Stimulated activated CD8-positive, alpha-beta memory T cell treated with anti-CD3 and anti-CD28 coated beads, Interleukin-15, amount 100 ng/mL, for 1 hour (primary cell): ENCODE measurements around the gene UBA1.

Experiments
- DNase-seq: peaks from one replicate; pipeline ENCODE4 v3.0.0-alpha.2; 2020; ENCODE audit warnings: low read depth

The UBA1 gene

DNA sequence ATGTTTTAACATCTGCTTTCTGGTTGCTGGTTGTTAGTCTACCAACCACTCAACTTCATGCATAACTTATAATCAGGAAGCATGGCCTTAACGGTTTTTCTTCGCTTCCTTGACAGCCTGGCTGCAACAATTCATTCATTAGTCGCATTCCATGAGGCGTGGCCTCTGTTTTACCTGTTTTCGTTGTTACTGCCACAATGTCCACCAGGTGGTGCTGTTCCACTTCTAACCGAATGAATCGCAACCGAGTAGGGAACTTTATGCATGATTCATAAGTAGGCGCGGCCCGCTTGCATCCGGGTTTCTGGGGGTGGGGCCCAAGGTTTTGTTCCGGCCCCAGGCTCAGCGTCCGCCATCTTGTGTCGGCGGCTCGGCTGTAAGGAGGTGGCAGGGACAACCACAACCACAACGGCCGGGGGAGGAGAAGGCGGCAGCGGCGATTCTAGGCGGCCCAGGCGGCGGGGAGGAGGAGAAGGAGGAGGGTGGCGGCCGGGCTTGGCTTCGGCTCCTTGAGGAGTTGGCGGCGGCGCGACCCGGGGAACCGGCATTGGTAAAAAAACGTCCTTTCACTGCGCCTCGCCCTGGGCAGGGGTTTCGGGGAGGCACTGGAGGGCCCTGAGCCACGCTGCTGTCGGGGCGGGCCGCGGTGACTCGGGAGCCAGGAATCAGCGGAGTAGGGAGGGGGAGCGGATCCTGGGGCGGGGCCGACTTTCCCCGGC, at the start of gene UBA1:
TSS of gene UBA1 (plus strand) at position 355 of the 719 bp plus-strand sequence. CDS start 4,974 bp downstream, outside the sequence.
- peak; percentile 84 for DNase-seq

DNA sequence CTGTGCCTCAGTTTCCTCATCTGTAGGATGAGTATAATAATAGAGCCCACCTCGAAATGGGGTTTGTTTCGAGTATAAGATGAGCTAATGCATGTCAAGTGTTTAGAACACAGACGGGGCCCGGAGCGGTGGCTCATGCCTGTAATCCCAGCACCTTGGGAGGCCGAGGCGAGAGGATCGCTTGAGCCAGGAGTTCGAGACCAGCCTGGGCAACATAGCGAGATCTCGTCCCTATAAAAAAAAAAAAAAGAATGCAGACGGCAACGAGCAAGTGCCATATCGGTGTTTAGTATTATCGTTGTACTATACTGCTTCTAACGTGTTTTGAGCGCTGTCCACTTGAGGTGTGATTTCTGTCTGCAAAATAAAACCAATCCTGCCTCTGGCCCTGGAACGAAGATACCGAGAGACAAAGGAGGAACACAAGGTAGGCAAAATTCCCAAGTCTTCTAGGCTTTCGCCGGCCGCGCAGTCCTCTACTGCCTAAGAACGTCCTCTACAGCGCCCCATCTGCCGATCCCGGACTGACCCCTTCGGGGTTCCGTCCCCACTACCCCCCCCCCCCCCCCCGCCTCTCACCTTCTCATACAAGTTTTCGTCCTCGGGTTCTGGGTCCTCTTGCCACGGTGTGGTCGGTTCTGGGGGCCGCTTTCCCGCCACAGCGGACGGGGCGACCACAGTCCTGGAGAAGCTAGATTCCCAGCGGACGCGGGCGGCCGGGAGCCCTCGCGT, 49.6 kb upstream of the UBA1 start:
- no peak for DNase-seq

DNA sequence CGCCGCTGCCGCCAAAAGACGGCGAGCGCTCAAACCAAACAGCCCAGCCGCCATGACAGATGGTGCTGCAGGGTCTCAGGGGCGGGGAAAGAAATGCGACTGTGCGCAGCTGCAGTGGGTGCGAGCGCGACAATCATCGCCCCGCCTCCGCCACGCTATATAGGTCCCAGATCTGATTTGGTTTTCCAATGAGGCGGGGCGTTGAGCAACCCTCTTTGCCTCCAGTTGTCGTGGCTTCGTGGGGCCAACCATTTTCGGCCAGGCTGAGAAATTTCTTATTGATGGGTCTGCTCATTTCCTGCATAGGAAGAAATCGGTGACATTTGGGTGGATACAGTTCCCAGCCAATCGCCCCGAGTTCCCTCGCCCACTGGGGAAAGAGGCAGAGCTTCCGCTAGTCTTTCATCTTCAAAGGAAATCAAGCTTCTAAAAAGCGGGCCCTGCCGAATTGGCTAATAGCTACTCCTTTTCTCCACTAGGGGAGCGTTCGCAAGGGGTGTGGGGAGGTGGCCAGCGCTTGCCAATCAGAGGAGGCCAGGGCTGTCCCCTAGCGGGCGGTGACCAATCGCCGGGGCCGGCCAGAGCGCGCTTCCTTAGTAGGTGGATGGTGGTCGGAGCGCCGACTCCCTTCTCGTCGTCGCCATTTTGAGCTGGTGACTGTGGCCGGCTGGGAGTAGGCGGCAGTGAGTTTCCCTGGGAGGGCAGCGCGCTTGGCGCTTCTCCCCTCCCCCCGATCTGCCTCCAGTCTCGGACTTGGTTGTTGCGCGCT, 48.8 kb upstream of the UBA1 start, which contains the start of the genes NDUFB11 and RBM10:
TSS of gene NDUFB11 (minus strand) at position 77 of the 769 bp plus-strand sequence. CDS start at position 54, 23 bp downstream.
TSS of gene RBM10 (plus strand) at position 596 of the 769 bp plus-strand sequence. CDS start 2,261 bp downstream, outside the sequence.
- peak; percentile 63 for DNase-seq

DNA sequence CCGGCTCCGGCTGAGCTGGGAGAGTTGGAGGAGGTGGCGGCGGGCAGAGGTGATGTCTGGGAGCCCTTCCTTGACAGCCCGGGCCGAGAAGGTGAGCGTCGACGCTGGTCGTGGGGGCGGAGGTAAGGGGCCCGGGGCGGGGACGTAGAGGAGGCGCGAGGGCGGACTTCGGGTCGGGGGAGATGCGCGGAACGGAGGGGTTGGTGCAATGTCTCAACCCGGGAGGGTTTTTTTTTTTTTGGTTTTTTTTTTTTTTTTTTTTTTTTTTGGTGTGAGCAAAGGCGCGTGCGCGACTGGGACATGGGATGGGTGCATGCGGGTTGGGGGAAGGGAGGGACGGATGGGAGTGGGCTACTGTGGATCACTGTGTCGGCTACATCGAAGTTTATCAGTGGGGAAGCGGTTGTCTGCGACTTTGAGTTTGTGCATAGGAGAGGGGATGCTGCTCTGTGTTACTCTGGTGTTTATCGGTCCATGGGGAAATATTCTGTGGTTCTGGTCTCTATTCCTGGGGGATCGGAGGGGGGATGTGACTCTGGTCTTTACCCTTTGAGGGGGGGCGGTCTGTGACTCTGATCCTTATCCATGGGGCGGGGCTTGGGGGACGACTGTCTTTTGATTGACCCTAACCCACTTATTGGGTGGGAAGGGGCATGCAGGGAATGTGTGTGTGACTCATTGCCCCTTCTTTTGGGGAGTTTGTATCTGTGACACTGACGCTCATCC, 48.1 kb upstream of the UBA1 start:
- no peak for DNase-seq

DNA sequence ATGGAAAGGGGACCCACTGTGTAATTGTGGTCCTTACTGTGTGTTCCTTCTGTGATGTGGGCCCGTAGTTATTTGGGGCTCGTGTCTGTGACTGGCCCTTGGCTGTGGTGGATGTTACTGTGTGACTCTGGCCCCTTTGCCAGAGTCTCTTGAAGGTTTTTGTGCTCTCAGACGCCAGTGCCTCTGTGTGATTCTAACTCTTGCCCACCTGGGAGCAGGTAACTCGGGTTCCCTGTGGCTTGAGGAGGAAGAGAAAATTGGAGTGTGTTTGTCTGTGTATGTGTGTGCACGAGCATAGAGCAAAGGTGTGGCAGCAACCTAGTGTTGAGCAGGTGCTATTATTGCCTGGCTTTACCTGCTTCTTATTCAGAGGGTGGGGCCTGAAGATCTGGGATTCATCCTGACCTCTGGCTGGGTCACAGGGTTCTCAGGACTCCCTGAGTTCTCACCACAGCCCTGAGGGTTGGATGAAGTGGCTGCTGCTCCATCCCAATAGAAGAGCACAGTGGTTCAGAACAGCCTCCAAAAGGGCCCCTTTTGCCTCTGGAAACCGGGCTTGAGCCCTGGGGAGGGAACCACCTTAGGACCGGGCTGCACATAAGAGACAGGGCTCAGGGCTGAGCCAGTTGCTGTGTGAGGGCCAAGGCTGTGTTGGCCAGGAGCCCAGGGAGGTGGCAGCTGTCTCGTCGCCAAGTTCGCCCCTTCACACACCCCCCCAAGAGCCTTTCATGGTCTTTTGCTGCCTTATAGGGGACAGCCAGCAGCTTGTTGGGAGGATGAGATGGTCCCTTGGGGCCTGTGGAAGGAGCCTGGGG, 47.3 kb upstream of the UBA1 start:
- no peak for DNase-seq

DNA sequence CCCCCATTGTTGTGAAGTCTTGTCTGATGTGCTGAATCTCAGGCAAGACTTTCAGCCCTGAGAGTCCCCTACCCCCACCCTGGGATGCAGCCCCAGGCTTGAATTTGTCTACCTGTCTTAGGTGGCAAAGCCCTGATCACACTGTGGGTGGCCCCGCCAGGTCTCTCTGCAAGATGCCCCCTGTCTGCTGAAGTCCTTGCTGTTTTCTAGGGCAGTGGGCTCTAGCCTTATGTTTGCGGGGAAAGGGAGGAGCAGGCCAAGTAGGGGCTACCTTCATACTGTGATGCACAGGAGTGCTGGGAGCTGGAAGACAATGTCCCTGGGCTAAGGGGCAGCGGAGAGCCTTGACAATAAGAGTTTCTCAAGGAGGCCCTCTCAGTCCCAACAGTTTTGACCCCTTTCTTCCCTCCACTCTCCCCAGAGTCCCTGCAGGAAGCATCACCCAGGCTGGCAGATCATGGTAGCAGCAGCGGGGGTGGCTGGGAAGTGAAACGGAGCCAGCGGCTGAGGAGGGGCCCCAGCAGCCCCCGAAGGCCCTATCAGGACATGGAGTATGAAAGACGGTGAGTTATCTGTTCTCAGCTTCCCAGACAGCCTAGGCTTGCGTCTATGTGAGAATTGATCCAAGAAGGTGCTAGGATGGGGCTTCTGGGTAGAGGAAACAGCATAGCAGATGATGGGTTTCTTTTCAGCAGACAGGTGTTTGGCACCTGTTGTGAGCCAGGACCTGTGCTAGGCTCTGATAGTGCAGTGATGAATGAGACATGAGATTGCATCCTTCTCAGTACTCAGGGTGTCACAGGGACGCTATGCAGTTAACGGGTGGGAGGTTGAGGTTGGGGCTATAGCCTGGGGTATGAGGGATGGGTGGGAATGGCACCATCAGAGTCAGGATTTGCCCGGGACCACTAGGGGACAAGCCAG, 46.4 kb upstream of the UBA1 start:
- no peak for DNase-seq

DNA sequence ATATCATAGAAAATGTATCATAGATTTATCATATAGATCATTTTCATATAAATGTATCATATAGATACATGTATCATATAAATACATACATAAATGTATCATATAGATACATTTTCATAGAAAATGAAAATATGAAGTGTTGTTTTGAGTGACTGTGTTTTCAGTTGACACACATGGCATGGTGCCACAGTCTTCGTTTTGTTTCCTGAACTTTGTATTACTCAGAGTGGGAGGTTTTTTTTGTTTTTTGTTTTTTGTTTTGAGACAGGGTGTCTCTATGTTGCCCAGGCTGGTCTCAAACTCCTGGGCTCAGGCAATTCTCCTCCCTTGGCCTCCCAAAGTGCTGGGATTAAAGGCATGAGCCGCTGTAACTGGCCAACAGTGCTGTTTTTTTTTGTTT, 44.7 kb upstream of the UBA1 start:
- DNase-seq: no peak

DNA sequence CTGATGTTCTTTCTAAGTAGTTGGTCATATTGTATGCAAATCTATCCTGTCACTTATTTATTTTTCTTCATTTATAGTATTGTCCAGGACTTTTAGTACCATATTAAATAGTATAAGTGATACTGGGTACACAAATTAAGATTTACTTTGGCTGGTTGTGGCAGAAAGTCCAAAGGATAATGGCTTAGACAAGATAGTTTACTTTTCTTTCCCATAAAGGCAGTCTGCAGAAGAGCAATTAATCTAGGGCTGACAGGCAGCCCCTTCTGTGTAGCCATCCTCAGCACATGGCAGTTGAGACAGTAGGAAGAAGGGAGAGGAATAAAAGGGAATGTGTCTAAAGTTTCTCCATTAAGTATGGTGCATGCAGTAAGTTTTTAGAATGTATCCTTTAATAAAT, 42.2 kb upstream of the UBA1 start:
- no peak for DNase-seq

DNA sequence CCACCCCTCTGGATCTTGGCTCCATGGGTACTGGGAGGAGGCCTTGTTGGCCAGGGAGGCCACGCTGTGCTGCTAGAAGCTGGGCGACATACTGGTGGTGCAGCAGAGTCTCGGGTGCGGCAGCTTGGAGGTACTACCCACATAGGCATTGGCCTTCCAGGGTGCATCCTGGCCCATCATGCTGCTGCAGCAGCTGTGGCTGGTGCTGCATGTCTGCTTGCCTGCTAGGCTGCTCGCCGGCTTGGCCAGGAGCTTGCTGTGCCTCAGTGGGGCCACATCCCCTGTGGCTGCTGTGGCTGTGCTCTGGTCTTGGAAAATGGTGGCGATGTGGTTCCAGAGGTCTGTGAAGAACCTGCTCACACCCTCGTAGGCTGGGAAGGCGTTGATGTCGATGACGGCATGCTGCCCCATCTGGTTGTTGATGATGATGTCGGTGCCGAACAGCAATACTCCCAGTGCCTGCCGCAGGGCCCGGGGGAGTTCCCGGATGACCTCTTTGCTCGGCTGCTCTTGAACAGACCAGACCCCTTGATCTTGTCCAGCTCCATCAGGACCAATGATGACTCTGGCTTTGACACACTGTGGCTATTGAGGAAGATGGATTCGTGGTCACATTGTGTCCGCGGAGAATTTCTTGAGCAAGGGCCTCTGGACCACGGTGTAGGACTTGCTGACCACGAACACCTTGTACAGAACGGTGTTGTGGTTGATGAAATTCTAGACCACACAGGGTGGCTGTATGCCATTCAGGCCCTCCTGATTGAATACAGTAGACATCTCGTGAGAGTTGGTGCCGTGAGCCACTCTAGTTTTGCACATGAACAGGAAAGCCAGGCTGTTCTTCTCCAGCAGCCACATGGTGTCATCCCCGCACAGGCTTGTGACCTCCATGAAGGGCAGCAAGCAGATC, 36.8 kb upstream of the UBA1 start:
- no peak for DNase-seq

DNA sequence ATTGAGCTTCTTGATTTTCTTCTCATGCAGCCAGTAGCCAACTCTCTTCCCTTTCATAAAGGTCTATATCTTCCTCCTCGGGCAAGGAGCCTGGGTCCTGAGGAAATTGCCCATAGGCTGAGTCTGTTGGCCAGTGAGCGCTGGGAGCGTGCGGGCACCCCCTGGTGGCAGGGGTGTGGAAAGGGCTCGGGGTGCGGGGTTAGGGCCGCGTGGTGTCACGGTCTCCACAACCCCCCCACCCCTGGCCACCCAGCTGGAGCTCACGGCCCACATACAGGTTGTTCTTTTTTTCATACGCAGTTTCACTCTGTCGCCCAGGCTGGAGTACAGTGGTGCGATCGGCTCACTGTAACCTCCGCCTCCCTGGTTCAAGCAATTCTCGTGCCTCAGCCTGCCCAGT, 35.5 kb upstream of the UBA1 start:
- DNase-seq: no peak

DNA sequence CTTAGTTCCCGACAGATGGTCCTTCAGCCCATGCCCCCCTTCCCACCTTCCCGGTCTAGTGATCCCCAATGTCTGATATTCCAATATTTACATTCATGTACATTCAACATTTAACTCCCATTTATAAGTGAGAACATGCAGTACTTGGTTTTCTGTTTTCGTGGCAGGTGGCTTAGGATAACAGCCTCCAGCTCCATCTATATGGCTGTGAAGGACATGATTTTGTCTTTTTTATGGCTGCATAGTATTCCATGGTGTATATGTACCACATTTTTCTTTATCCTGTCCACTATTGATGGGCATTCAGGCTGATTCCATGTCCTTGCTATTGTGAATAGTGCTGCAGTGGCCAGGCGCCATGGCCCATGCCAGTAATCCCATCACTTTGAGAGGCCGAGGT, 34.8 kb upstream of the UBA1 start:
- no peak for DNase-seq

DNA sequence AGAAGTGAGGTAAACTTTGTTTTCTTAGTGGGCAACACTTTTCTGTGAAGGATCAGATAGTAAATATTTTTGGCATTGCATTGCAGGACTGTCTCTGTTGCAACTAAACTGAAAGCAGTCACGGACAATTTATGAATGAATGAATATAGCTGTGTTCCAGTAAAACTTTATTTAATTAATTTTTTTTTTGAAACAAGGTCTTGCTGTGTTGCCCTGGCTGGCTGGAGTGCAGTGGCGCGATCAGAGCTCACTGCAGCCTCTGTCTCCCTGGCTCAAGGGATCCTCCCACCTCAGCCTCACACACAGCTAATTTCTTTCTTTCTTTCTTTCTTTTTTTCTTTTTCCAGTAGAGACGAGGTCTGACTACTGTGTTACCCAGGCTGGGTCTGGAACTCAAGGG, 32.8 kb upstream of the UBA1 start:
- DNase-seq: no peak

DNA sequence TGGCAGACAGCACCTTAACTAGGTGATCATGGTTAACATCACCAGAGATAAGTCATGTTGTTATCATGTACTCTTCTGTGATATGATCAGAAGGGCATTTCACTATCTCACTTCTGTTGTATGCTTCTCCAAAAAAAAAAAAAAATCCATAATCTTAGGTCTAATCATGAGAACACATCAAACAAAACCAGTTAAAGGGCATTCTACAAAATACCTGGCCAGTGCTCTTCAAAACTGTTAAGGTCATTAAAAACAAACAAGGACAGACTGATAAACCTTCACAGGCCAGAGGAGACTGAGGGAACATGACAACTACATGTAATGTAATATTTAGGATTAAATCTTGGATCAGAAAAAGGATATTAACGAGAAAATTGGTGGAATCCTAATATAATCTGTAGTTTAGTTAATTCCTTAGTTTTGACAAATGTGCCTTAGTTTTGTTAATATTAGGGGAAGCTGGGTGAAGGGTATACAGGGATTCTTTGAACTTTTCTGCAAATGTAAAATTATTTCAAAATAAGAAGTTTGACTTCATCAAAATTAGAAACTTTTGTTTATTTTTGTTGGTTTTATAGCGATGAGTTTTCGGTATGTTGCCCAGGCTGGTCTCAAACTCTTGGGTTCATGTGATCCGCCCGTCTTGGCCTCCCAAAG, 30.6 kb upstream of the UBA1 start:
- no peak for DNase-seq

DNA sequence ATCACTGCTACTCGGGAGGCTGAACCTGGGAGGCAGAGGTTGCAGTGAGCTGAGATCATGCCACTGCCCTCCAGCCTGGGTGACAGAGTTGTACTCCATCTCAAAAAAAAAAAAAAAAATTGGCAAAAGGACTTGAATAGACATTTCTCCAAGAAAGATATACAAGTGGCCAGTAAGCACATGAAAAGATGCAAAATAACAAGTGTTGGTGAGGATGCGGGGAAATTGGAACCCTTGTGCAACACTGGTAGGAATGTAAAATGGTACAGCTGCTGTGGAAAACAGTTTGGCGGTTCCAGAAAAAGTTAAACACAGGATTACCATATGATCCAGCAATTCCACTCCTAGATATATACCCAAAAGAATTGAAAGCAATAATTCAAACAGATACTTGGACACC, 29.2 kb upstream of the UBA1 start:
- no peak for DNase-seq

DNA sequence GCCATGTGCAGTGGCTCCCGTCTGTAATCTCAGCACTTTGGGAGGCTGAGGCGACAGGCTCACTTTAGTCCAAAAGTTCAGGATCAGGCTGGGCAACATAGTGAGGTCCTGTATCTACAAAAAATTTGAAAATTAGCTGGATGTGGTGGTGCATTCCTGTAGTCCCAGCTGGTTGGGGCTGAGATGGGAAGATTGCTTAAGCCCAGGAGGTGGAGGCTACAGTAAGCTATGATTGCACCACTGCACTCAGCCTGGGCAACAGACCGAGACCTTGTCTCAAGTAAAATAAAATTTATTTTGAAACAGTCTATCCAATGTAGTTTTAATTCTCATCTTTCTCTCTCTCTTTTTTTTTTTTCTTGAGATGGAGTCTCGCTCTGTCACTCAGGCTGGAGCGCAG, 27.5 kb upstream of the UBA1 start:
- DNase-seq: no peak

DNA sequence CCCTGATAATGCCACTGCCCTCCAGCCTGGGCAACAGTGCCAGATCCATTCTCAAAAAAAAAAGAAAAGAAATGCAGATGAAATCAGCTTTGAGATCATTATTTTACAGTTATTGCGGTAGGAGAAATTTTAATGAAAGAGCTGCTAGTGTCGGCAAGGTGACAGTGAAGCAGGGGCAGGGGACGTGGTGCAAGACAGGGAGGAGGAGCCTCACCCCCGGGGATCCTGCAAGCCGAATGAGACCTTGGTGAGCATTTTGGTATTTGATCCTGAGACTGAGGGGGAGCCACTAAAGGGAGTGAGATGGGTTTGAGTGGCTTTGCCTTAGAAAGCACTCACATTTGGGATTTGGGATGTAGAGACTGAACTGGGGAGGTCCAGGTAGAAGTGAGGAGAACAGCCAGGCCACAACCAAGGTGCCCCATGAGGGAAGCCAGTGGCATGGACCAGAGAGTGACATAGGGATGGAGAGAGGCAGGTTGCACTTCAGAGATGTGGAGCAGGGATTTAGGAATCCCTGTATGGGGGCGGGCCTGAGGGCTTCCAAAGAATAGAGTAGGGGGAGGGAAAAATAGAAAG, 25.0 kb upstream of the UBA1 start:
- no peak for DNase-seq

DNA sequence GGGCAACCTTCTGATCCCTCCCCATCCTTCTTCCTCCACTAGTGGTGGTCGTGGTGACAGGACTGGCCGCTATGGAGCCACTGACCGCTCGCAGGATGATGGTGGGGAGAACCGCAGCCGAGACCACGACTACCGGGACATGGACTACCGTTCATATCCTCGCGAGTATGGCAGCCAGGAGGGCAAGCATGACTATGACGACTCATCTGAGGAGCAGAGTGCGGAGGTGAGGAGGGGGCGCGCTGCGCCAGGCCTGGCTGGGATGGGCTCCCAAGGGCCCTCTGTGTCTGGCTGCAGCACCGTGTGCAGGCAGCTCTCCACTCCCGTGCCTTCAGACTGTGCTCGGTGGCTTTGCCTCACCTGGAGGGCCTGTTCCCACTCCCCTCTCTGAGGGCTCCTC, 24.4 kb upstream of the UBA1 start:
- no peak for DNase-seq
